HepG2 (cell line): Measurements from ENCODE around the gene TFDP1.

Experiments
- GRHL1 ChIP-seq: sonication (generic); formaldehyde crosslinking; conservative IDR thresholded peaks from 2 replicates; pipeline ENCODE4 v1.8.0; 2022; ENCODE audit warnings: missing genetic modification reagents
- MED8 ChIP-seq: sonication (generic); formaldehyde crosslinking; IDR thresholded peaks from 2 replicates; pipeline ENCODE4 v1.8.1; 2023; ENCODE audit warnings: mild to moderate bottlenecking, missing genetic modification reagents; ENCODE audit not compliant: insufficient replicate concordance
- TAF1 ChIP-seq: sonication (generic); formaldehyde crosslinking; IDR thresholded peaks from 2 replicates; pipeline ENCODE4 v1.4.0; 2020; ENCODE audit warnings: missing genetic modification reagents
- THAP8 ChIP-seq: sonication (generic); formaldehyde crosslinking; IDR thresholded peaks from 2 replicates; pipeline ENCODE4 v1.5.1; 2020; ENCODE audit warnings: missing genetic modification reagents, mild to moderate bottlenecking, borderline replicate concordance
- ZBTB25 ChIP-seq: IDR thresholded peaks from 2 replicates; pipeline ENCODE4 v1.6.1; 2018; ENCODE audit warnings: missing genetic modification reagents

GRCh38 chr13:113542751-113543424 is 41.7 kb upstream of the TFDP1 start:
- TF ChIP-seq ZBTB25 (CRISPR knock-in tag) (no peak), MED8 (CRISPR knock-in tag) (no peak), GRHL1 (CRISPR knock-in tag) (no peak), TAF1 (CRISPR knock-in tag) (no peak), THAP8 (CRISPR knock-in tag) (no peak)
